Vagina (tissue), 2 donors: ENCODE data around the gene LRIT3. TPM values are rescaled to one million over a fixed set of nuclear protein-coding genes. Genes with fewer than 3 reads are reported as not detected.

Experiments used
- DNase-seq, 2 donors: peaks; one replicate each; pipeline ENCODE4 v3.0.0-alpha.2; 2017; ENCODE audit errors: extremely low spot score in 2 of 2
- H3K27ac ChIP-seq: fragments of 200-600 bp; sonication (generic); one replicate; pipeline ENCODE4 v1.5.1; 2019
- H3K27me3 ChIP-seq: fragments of 200-600 bp; sonication (generic); one replicate; pipeline ENCODE4 v1.5.1; 2019
- H3K36me3 ChIP-seq, 2 donors: fragments of 200-600 bp; sonication (generic); one replicate each; pipeline ENCODE4 v1.5.1; 2017 to 2019
- H3K4me1 ChIP-seq: fragments of 200-600 bp; sonication (generic); one replicate; pipeline ENCODE4 v1.5.1; 2019
- H3K4me3 ChIP-seq, 2 donors: fragments of 200-600 bp; sonication (generic); 1 replicate in 1 of 2; 2 replicates in 1 of 2; pipeline ENCODE4 v1.5.1; 2016 to 2019
- H3K9me3 ChIP-seq: fragments of 200-600 bp; sonication (generic); one replicate; pipeline ENCODE4 v1.5.1; 2019
- POLR2A ChIP-seq, 2 donors: fragments of 450-650 bp; IDR thresholded peaks; one replicate each; pipeline ENCODE4 v1.6.1; 2017; ENCODE audit warnings: antibody characterized with exemption in 2 of 2, mild to moderate bottlenecking in 2 of 2, moderate library complexity in 2 of 2
- POLR2AphosphoS5 ChIP-seq, 2 donors: sonication (generic); formaldehyde crosslinking; IDR thresholded peaks; one replicate each; pipeline ENCODE4 v1.9.0; 2017; ENCODE audit warnings: antibody characterized with exemption in 2 of 2, mild to moderate bottlenecking in 2 of 2, low read depth in 1 of 2; ENCODE audit not compliant: insufficient read depth in 1 of 2
- intact Hi-C: fragments of 100-400 bp; cut with DNase I; formaldehyde crosslinking; loops from one replicate; pipeline ENCODE4 v1.15.1; 2023
- total RNA-seq: library from RNA; depleted of rRNA; stranded (reverse); fragments of >200 nt; gene quantifications from one replicate; pipeline ENCODE4 v1.2.3, GENCODE V29; 2016
- TF ChIP-seq, protein P1 (sequence below), 3 experiments: fragments of 450-650 bp in 2 of 3; fragments of 200-600 bp in 1 of 3; sonication (generic) in 1 of 3; IDR thresholded peaks; one replicate each; pipeline ENCODE4 v1.5.1; 2017 to 2019; ENCODE audit warnings: antibody characterized with exemption in 3 of 3, mild to moderate bottlenecking in 2 of 3, moderate library complexity in 2 of 3

The LRIT3 gene
- total RNA-seq, 1 donor from 2014 or later: not detected

DNA sequence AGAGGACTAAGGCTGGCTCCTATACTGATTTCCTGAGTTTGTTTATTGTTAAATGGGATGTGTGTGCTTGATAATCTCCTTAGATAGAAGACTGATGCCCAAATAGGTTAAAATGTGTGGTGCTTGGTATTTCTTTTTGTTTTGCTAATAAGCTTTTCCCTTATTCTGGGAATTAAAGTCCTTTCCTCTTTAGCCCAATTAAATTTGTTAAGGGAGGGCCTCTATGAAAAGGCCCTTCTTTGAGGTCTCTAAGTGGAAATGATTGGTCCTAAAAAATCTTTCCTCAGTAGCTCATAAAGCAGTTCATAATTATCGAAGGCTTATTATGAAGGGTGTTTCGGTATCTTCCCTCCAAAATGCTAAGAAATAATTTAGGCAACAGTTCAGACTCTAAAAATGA is 20.2 kb upstream of the LRIT3 start, which contains the start of gene RRH:
RRH (plus strand) TSS at position 301 of the 400 bp plus-strand sequence; CDS start at position 357, 56 bp downstream.
- TF ChIP-seq POLR2A (IDR thresholded peaks at IDR 0.05) (no peak), POLR2AphosphoS5 (IDR thresholded peaks at IDR 0.05; ENCODE audit: insufficient read depth in 1 of 2, low read depth in 1 of 2) (no peak)
- TF ChIP-seq, protein P1, sequence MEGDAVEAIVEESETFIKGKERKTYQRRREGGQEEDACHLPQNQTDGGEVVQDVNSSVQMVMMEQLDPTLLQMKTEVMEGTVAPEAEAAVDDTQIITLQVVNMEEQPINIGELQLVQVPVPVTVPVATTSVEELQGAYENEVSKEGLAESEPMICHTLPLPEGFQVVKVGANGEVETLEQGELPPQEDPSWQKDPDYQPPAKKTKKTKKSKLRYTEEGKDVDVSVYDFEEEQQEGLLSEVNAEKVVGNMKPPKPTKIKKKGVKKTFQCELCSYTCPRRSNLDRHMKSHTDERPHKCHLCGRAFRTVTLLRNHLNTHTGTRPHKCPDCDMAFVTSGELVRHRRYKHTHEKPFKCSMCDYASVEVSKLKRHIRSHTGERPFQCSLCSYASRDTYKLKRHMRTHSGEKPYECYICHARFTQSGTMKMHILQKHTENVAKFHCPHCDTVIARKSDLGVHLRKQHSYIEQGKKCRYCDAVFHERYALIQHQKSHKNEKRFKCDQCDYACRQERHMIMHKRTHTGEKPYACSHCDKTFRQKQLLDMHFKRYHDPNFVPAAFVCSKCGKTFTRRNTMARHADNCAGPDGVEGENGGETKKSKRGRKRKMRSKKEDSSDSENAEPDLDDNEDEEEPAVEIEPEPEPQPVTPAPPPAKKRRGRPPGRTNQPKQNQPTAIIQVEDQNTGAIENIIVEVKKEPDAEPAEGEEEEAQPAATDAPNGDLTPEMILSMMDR (IDR thresholded peaks at IDR 0.05): no peak
- H3K4me3 ChIP-seq: no peak within 1 kb of the TSS
- H3K27me3 ChIP-seq: no peaks in the 10 kb centered on the region
- no peaks in the 10 kb centered on the region for H3K4me1 ChIP-seq
- intact Hi-C loops: no loop called here
- H3K36me3 ChIP-seq: peaks cover 0 to 10% of the 10 kb centered on the region in 2 donors
- H3K27ac ChIP-seq: no peak within 1 kb of the TSS
- no peaks in the 10 kb centered on the region for H3K9me3 ChIP-seq
- no peak for DNase-seq

DNA sequence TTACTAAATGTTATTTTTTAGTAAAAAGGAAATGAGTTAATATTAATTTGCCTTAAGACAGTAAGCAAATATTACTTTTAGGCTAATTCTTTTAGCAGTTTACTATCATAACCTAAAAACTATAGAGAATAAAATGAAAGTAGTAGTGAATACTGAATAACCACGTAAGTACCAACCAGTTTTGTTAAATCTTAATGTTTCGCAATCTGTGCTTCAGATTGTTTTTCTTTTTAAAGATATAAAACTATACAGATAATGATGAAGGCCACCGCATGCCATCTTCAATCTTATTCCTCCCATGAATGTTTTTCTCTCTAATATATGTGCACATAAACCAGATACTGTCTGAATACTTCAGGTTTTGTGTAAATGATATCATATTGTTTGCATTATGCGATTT is 14.2 kb upstream of the LRIT3 start:
- Histone ChIP-seq H3K36me3 (no peaks in the 10 kb centered on the region), H3K27me3 (no peaks in the 10 kb centered on the region), H3K4me3 (no peak overlapping the region), H3K27ac (no peak overlapping the region), H3K4me1 (no peaks in the 10 kb centered on the region), H3K9me3 (no peaks in the 10 kb centered on the region)
- TF ChIP-seq, protein P1 (IDR thresholded peaks at IDR 0.05): no peak
- intact Hi-C loops: no loop called here
- no peak for DNase-seq

DNA sequence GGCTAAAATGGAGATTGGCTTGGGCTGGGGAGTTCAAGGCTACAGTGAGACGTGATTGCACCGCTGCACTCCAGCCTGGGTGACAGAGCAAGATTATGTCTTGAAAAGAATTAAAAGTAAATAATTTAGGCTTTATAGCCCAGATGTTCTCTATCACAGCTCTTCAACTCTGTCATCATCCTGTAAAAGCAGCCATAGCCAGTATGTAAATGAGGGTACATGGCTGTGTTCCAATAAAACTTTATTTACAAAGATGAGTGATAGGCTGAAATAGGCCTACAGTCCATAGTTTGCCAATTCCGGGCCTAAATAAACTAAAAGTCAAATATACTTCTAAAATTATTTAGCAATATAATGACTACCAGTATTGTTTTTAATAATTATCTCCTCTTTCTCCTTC is 10.9 kb upstream of the LRIT3 start:
- no peak overlapping the region for H3K27ac ChIP-seq
- DNase-seq: no peak
- no peak overlapping the region for H3K4me3 ChIP-seq
- no peaks in the 10 kb centered on the region for H3K4me1 ChIP-seq
- intact Hi-C loops: no loop called here
- TF ChIP-seq POLR2AphosphoS5 (IDR thresholded peaks at IDR 0.05; ENCODE audit: insufficient read depth in 1 of 2, low read depth in 1 of 2): no peak
- no peak for TF ChIP-seq POLR2A (IDR thresholded peaks at IDR 0.05)
- TF ChIP-seq, protein P1 (IDR thresholded peaks at IDR 0.05): no peak
- no peaks in the 10 kb centered on the region for H3K9me3 ChIP-seq
- H3K36me3 ChIP-seq: no peaks in the 10 kb centered on the region
- no peaks in the 10 kb centered on the region for H3K27me3 ChIP-seq

DNA sequence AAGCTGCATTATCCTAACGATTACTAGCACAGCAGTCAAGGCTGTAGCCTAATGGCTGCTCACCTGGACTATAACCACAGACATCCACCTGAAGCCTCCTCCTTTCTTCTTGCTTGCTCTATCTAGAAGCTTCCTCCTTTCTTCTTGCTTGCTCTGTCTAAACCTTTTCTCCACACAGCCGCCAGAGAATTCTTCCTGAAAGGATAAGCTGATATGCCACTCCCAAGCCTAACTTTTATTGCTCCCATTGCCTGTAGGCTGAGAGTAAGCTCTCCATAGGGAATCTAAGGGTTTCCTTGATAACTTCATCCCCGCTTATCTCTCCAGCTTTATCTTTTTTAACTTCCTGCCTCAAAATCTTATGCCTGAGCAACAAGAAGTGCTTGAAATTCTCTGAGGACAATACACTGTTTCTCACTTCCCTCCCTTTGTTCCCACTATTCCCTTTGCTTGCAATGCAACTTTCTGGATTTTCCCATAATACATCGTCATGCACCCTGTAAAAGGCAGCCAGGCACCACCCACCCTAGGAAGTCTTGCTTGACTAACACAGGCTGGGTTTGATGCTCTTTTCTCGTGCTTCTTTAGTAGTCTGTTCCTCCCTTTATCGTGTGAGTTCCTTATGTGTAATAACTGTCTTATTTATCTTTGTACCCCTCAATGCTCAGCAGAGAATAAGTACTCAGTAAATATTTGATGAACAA is 1.4 kb upstream of the LRIT3 start:
- H3K27me3 ChIP-seq: no peaks in the 10 kb centered on the region
- H3K27ac ChIP-seq: no peak overlapping the region
- no peak overlapping the region for H3K4me3 ChIP-seq
- no peaks in the 10 kb centered on the region for H3K36me3 ChIP-seq
- H3K9me3 ChIP-seq: no peaks in the 10 kb centered on the region
- intact Hi-C loops: no loop called here
- TF ChIP-seq, protein P1 (IDR thresholded peaks at IDR 0.05): no peak
- TF ChIP-seq POLR2A (IDR thresholded peaks at IDR 0.05): no peak
- TF ChIP-seq POLR2AphosphoS5 (IDR thresholded peaks at IDR 0.05; ENCODE audit: insufficient read depth in 1 of 2, low read depth in 1 of 2): no peak
- H3K4me1 ChIP-seq: no peaks in the 10 kb centered on the region
- no peak for DNase-seq

DNA sequence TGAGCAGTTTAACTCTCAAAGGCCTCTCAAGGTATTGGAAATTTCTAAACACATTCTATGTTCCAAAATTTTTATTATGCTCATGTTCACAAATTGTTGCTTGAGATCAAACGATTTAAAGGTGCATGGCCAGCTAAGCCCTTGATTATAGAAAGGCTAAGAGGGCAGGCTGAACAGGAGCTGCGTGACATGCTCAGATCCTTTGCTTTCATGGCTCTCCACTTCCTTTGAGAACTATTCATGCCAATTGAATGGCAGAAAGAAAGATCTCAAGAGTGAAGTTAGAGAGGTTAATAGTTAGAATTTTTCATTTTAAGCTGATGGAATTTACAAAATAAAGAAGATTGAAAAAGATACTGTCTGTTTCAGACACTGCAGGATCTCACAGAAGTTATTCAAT is 594 bp downstream of the LRIT3 start:
- Histone ChIP-seq H3K4me3 (no peak overlapping the region), H3K4me1 (no peaks in the 10 kb centered on the region), H3K27me3 (no peaks in the 10 kb centered on the region), H3K36me3 (no peaks in the 10 kb centered on the region), H3K27ac (no peak overlapping the region), H3K9me3 (no peaks in the 10 kb centered on the region)
- intact Hi-C loops: no loop called here
- TF ChIP-seq POLR2A (IDR thresholded peaks at IDR 0.05) (no peak), POLR2AphosphoS5 (IDR thresholded peaks at IDR 0.05; ENCODE audit: insufficient read depth in 1 of 2, low read depth in 1 of 2) (no peak)
- TF ChIP-seq, protein P1 (IDR thresholded peaks at IDR 0.05): no peak
- no peak for DNase-seq
